HFFc6 (cell line): ENCODE results near the gene KLHL29. TPM values are rescaled to one million over a fixed set of nuclear protein-coding genes. Genes with fewer than 3 reads are reported as not detected.

Source experiments
- DNase-seq: peaks from one replicate; pipeline ENCODE4 v3.0.0-alpha.2; 2018
- H3K27ac Mint-ChIP-seq: 2 replicates; pipeline ENCODE4 v1.8.0; 2020; ENCODE audit warnings: mild to moderate bottlenecking, mixed read lengths
- H3K27me3 Mint-ChIP-seq: 2 replicates; pipeline ENCODE4 v1.8.0; 2021; ENCODE audit warnings: mild to moderate bottlenecking, moderate library complexity, mixed read lengths; ENCODE audit not compliant: insufficient read depth
- H3K36me3 Mint-ChIP-seq: 2 replicates; pipeline ENCODE4 v1.8.0; 2021; ENCODE audit warnings: low read depth, mixed read lengths
- H3K4me1 Mint-ChIP-seq: 2 replicates; pipeline ENCODE4 v1.8.0; 2020; ENCODE audit warnings: low read depth, mixed read lengths
- H3K4me3 Mint-ChIP-seq: 2 replicates; pipeline ENCODE4 v1.8.0; 2020; ENCODE audit warnings: mild to moderate bottlenecking, moderate library complexity, mixed read lengths
- H3K9me3 Mint-ChIP-seq: 2 replicates; pipeline ENCODE4 v1.8.0; 2020; ENCODE audit warnings: mild to moderate bottlenecking, mixed read lengths
- total RNA-seq, 6 experiments: library from RNA; stranded (reverse); fragmentation: NEBNext Ultra II Directional; extraction: Animal tissue kit (Norgen Biotek cat#: 25700); gene quantifications; 2 replicates in 1 of 6; 3 replicates in 5 of 6; pipeline ENCODE4 v1.2.3, GENCODE V29; 2021
- TF ChIP-seq, protein P1 (sequence below): fragments of 200-600 bp; sonication (generic); IDR thresholded peaks from 2 replicates; pipeline ENCODE4 v1.5.0; 2021; ENCODE audit warnings: antibody characterized with exemption, mild to moderate bottlenecking

The KLHL29 gene
- total RNA-seq, 6 experiments from 2014 or later = 7.4 to 9.7 (median 8.6) TPM

DNA sequence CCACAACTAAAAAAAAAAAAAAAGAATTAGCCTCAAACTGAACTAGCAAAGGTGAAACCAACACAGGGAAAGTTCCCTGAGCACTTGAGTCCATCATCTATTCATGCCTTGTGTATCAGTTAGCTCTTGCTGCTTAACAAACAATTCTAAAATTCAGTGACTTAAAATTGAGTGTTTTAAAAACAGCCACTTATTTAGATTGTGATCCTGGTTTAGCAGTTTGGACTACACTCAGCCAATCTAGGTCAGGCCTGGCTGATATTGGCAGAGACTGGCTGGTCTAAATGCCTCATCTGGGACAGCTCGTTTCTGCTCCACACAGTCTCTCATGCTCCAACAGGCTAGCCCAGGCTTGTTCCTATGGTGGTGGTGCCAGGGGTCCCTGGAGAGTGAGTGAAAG is 294.1 kb downstream of the KLHL29 start:
- DNase-seq = no peak
- no peaks in the 10 kb centered on the region for H3K4me1 Mint-ChIP-seq
- H3K4me3 Mint-ChIP-seq = no peak overlapping the region
- H3K36me3 Mint-ChIP-seq = no peaks in the 10 kb centered on the region; the same call in 1 of the 2 replicates
- peaks cover 4% of the 10 kb centered on the region for H3K27me3 Mint-ChIP-seq
- H3K27ac Mint-ChIP-seq = no peak overlapping the region
- TF ChIP-seq, protein P1, sequence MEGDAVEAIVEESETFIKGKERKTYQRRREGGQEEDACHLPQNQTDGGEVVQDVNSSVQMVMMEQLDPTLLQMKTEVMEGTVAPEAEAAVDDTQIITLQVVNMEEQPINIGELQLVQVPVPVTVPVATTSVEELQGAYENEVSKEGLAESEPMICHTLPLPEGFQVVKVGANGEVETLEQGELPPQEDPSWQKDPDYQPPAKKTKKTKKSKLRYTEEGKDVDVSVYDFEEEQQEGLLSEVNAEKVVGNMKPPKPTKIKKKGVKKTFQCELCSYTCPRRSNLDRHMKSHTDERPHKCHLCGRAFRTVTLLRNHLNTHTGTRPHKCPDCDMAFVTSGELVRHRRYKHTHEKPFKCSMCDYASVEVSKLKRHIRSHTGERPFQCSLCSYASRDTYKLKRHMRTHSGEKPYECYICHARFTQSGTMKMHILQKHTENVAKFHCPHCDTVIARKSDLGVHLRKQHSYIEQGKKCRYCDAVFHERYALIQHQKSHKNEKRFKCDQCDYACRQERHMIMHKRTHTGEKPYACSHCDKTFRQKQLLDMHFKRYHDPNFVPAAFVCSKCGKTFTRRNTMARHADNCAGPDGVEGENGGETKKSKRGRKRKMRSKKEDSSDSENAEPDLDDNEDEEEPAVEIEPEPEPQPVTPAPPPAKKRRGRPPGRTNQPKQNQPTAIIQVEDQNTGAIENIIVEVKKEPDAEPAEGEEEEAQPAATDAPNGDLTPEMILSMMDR = no peak
- H3K9me3 Mint-ChIP-seq = no peaks in the 10 kb centered on the region

DNA sequence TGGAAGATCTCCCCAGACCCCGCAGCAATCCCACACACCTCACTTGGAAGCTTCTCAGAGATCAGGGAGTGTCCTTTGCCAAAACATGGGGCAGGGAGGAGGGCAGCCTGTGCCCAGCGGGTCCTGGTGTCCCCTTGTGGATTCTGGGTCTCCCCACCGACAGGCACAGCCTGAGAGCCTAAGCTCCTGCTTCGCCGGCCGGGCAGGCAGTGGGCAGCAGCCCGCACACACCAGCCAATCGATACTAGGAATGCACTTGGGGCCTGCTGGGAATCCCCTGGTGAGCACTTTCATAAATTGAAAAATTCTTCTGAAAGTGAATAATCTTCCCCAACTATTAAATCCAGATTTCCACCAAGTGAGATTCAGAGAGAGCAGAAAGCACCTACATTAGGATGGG is 296.0 kb downstream of the KLHL29 start:
- peaks cover 6% of the 10 kb centered on the region for H3K27me3 Mint-ChIP-seq
- TF ChIP-seq, protein P1 = no peak
- H3K4me3 Mint-ChIP-seq = no peak overlapping the region
- H3K36me3 Mint-ChIP-seq = no peaks in the 10 kb centered on the region; the same call in 1 of the 2 replicates
- no peak for DNase-seq
- H3K4me1 Mint-ChIP-seq = no peaks in the 10 kb centered on the region
- H3K9me3 Mint-ChIP-seq = no peaks in the 10 kb centered on the region
- no peak overlapping the region for H3K27ac Mint-ChIP-seq

DNA sequence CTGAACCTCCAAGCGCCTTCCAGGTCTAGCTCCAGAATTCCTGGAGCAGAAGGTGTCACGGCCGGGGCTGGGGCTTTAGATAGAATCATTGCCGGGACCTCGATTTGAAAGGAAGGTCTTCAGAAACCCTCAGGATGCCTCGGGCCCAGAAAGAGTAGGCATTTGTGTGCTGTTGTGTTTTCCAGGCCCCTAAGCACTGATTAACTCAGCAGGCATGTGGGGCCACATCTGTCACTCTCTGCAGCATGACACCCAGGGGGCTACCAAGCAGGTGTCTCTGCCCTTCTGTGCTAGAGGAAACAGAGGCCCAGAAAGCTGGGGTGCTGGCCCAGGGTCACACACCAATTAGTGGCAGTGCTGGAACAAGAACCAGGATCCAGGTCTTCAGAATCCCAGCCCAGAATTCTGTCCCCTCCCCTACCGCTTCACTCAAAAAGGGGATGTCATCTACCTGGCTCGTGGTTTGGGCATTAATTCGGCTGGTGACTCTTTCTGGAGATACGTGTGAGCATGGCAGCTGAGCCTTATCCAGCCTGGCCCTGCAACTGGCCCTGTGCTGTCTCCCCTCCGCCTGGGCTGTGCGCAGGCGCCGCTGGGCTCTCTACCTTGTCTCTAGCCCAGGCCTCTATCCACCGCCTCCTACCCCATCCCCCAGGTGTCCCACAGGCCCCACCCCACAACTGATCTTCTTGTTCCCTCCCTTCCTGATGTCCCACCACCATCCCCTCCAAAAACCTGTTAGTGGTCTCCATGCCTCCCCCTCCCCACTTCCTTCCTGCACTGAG is 296.6 kb downstream of the KLHL29 start:
- TF ChIP-seq, protein P1 = no peak
- Mint-ChIP-seq H3K4me3 (no peak overlapping the region), H3K4me1 (no peaks in the 10 kb centered on the region), H3K27ac (no peak overlapping the region), H3K27me3 (peaks cover 6% of the 10 kb centered on the region), H3K36me3 (no peaks in the 10 kb centered on the region; the same call in 1 of the 2 replicates), H3K9me3 (no peaks in the 10 kb centered on the region)
- no peak for DNase-seq

DNA sequence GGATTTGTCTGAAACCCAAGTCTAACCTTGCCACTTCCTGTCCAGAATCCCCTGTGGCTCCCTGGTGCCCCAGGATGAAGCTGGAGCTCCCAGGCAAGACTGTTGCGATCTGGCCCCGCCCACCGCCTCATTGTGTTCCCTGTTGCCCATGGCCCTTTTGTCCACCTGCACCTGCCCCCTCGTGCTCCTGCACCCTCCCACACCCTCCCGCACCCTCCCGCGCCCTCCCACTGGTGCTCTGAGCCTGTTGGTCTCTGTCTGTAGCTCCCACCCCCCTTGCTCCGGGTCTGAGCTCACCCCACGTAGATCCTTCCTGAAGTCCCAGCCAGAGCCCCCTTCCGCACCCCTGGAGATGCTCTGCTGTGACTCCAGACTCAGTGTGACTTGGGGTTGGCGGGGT is 297.5 kb downstream of the KLHL29 start:
- H3K36me3 Mint-ChIP-seq = no peaks in the 10 kb centered on the region; the same call in 1 of the 2 replicates
- DNase-seq = no peak
- H3K9me3 Mint-ChIP-seq = no peaks in the 10 kb centered on the region
- H3K27ac Mint-ChIP-seq = no peak overlapping the region
- H3K4me3 Mint-ChIP-seq = no peak overlapping the region
- peaks cover 6% of the 10 kb centered on the region for H3K27me3 Mint-ChIP-seq
- TF ChIP-seq, protein P1 = no peak
- H3K4me1 Mint-ChIP-seq = no peaks in the 10 kb centered on the region

DNA sequence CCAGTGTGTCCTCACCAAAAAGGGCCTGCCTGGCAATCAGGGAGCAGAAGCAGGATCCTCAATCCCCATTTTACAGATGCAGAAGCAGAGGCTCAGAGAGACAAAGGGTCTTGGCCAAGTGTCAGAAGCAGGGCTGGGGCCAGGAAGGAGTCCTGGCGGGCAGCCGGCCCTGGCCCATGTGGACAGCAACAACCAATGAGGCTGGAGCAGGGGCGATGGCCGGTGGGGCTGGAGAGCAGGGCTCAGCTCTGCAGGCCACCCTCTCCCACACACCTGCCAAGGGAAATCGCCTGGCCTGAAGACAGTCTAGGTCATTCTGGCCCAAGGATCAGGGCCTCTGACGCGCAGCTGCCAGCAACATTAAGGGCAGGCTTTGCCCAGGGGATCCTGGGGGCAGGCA is 298.0 kb downstream of the KLHL29 start:
- DNase-seq = no peak
- H3K27ac Mint-ChIP-seq = no peak overlapping the region
- TF ChIP-seq, protein P1 = no peak
- H3K9me3 Mint-ChIP-seq = no peaks in the 10 kb centered on the region
- no peaks in the 10 kb centered on the region; the same call in 1 of the 2 replicates for H3K36me3 Mint-ChIP-seq
- H3K4me3 Mint-ChIP-seq = no peak overlapping the region
- peaks cover 4% of the 10 kb centered on the region for H3K27me3 Mint-ChIP-seq
- H3K4me1 Mint-ChIP-seq = no peaks in the 10 kb centered on the region
